Body of pancreas (tissue), 4 donors: ENCODE measurements around the gene NSL1. TPM values are rescaled to one million over a fixed set of nuclear protein-coding genes. Genes with fewer than 3 reads are reported as not detected.

Experiments
- ATAC-seq: fragments of 150-250 bp; one replicate; pipeline ENCODE4 v1.9.1; 2016
- DNase-seq, 4 donors: peaks; one replicate each; pipeline ENCODE4 v3.0.0-alpha.2; 2019
- H3K27ac ChIP-seq, 4 donors: fragments of 200-600 bp; sonication (generic); 1 replicate in 3 of 4; 2 replicates in 1 of 4; pipeline versions ENCODE4 v1.5.1 to v1.6.1; 2016 to 2019; ENCODE audit warnings: mild to moderate bottlenecking in 1 of 4, mixed read lengths in 1 of 4, moderate library complexity in 1 of 4
- H3K27me3 ChIP-seq, 2 donors: fragments of 200-600 bp; sonication (generic); one replicate each; pipeline ENCODE4 v1.6.0; 2016; ENCODE audit warnings: mild to moderate bottlenecking in 1 of 2
- H3K36me3 ChIP-seq, 2 donors: fragments of 200-600 bp; sonication (generic); replicated peaks in 1 of 2; 2 replicates each; pipeline ENCODE4 v1.5.1; 2016; ENCODE audit warnings: low read depth in 2 of 2; ENCODE audit not compliant: insufficient read depth in 1 of 2
- H3K4me1 ChIP-seq: fragments of 200-600 bp; sonication (generic); one replicate; pipeline ENCODE4 v1.6.0; 2016
- H3K4me3 ChIP-seq, 2 donors: fragments of 200-600 bp; sonication (generic); 1 replicate in 1 of 2; 2 replicates in 1 of 2; pipeline ENCODE4 v1.5.1; 2016 to 2019
- H3K9me3 ChIP-seq, 3 donors: fragments of 200-600 bp; sonication (generic); 1 replicate in 2 of 3; 2 replicates in 1 of 3; pipeline ENCODE4 v1.5.1; 2016
- POLR2A ChIP-seq, 3 donors: fragments of 450-650 bp; IDR thresholded peaks; one replicate each; pipeline ENCODE4 v1.6.1; 2016; ENCODE audit warnings: antibody characterized with exemption in 3 of 3, mild to moderate bottlenecking in 2 of 3
- WGBS, 2 donors: methylation state at CpG; one replicate each; pipeline ENCODE4 v1.1.5; 2017; 5-methylcytosine and 5-hydroxymethylcytosine counted together
- intact Hi-C: fragments of 100-400 bp; cut with DNase I; formaldehyde crosslinking; loops from one replicate; pipeline ENCODE4 v1.15.1; 2023
- total RNA-seq, 2 donors: library from RNA; depleted of rRNA; stranded (reverse); fragments of >200 nt; gene quantifications; one replicate each; pipeline ENCODE4 v1.1.0, GENCODE V29; 2016
- TF ChIP-seq, protein P1 (sequence below), 7 experiments: fragments of 450-650 bp in 4 of 7; fragments of 200-600 bp in 3 of 7; sonication (generic) in 3 of 7; IDR thresholded peaks; one replicate each; pipeline ENCODE4 v1.5.1; 2016 to 2019; ENCODE audit warnings: antibody characterized with exemption in 7 of 7

NSL1 gene
- total RNA-seq, 2 donors from 2014 or later: 13.8 to 35.8 TPM

DNA sequence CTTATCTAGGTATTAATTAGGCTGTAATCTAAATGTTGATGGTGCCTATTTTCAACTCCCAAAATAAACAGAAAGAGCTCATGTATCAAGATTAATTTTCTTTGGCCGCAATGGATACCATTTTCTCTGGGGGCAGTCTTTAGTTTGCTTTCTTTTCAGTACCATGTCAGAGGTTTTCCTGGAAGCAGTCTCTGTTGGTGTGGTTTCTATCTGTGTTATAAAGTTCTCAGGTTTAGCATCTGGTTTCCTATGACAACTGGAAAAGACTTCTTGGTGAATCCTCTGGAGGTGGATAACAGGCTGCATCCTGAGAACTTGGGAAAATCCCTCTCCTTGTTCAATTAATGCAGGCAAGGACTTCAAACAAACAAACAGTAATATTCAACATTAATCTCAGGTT, 53.2 kb downstream of the NSL1 start:
- intact Hi-C loops: no loop called here
- TF ChIP-seq, protein P1, sequence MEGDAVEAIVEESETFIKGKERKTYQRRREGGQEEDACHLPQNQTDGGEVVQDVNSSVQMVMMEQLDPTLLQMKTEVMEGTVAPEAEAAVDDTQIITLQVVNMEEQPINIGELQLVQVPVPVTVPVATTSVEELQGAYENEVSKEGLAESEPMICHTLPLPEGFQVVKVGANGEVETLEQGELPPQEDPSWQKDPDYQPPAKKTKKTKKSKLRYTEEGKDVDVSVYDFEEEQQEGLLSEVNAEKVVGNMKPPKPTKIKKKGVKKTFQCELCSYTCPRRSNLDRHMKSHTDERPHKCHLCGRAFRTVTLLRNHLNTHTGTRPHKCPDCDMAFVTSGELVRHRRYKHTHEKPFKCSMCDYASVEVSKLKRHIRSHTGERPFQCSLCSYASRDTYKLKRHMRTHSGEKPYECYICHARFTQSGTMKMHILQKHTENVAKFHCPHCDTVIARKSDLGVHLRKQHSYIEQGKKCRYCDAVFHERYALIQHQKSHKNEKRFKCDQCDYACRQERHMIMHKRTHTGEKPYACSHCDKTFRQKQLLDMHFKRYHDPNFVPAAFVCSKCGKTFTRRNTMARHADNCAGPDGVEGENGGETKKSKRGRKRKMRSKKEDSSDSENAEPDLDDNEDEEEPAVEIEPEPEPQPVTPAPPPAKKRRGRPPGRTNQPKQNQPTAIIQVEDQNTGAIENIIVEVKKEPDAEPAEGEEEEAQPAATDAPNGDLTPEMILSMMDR (IDR thresholded peaks at IDR 0.05): no peak
- TF ChIP-seq POLR2A (IDR thresholded peaks at IDR 0.05): no peak
- Histone ChIP-seq H3K4me3 (no peak overlapping the region), H3K36me3 (no peaks in the 10 kb centered on the region), H3K4me1 (no peaks in the 10 kb centered on the region), H3K27me3 (no peaks in the 10 kb centered on the region), H3K27ac (no peak overlapping the region), H3K9me3 (peaks cover 0 to 3% (median 0%) of the 10 kb centered on the region in 3 donors)
- DNase-seq: no peak
- ATAC-seq: no peak
- 87 to 92% methylated on average over 1 of the region's 1 CpG for WGBS, 2 donors

DNA sequence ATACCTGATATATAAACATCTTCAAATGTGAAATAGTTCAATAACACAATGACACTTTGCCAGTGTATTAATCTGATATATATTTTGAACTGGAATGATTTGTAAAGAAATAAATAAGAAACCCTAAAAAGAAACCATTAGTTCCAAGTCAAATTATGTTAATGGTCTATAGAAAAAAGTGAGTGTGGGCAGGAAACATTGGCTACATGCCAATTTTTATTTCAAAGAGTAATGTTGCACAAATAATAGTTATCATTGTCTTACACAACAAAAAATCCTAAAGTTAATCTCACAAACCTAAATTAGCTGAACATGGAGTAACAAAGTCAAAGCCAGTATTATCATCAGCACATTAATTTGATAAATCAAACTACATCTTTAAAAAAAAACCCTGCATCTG, 54.0 kb downstream of the NSL1 start:
- ATAC-seq (no peak), DNase-seq (no peak)
- Histone ChIP-seq H3K36me3 (no peaks in the 10 kb centered on the region), H3K4me3 (no peak overlapping the region), H3K27ac (no peak overlapping the region), H3K9me3 (peaks cover 0 to 3% (median 0%) of the 10 kb centered on the region in 3 donors), H3K4me1 (no peaks in the 10 kb centered on the region), H3K27me3 (no peaks in the 10 kb centered on the region)
- intact Hi-C loops: no loop called here
- TF ChIP-seq, protein P1 (IDR thresholded peaks at IDR 0.05): no peak
- TF ChIP-seq POLR2A (IDR thresholded peaks at IDR 0.05): no peak

DNA sequence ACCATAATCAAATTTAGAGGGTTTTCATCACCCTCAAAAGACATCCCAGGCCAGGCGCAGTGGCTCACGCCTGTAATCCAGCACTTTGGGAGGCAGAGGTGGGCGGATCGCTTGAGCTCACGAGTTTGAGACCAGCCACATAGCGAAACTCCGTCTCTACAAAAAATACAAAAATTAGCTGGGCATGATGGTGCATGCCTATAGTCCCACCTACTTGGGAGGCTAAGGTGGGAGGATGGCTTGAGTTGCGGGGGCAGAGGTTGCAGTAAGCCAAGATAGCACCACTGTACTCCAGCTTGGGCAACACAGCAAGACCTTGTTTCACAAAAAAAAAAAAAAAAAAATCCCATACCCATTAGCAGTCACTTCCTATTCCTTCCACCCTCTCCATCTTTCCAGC, 58.5 kb downstream of the NSL1 start:
- WGBS, 2 donors: 96 to 100% methylated on average over 8 of the region's 8 CpGs
- Histone ChIP-seq H3K9me3 (no peaks in the 10 kb centered on the region), H3K4me1 (no peaks in the 10 kb centered on the region), H3K4me3 (no peak overlapping the region), H3K27me3 (no peaks in the 10 kb centered on the region), H3K27ac (no peak overlapping the region), H3K36me3 (no peaks in the 10 kb centered on the region)
- ATAC-seq: no peak
- TF ChIP-seq POLR2A (IDR thresholded peaks at IDR 0.05): no peak
- TF ChIP-seq, protein P1 (IDR thresholded peaks at IDR 0.05): no peak
- intact Hi-C loops: no loop called here
- no peak for DNase-seq

DNA sequence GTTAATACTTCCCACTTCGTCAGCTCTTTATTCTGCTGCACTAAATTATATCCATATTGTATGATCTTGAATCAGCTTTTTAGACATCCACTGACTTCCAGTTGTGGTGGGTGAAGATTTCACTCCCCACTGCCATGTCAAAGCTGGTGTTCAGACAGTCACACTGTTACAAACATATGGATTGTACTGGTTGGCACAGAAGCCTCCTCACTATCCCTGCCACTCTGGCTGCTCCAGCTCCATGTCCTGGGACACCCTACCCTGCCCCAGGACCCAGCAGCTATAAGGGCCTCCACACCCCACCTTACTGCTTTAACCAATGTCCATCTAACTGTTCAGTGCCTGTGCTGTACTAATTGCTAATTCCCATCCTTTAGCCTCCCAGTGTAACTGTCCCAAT, 59.9 kb downstream of the NSL1 start:
- whole genome bisulfite sequencing, 2 donors: 86 to 94% methylated on average over 1 of the region's 1 CpG
- intact Hi-C loops: no loop called here
- Histone ChIP-seq H3K4me3 (no peak overlapping the region), H3K36me3 (no peaks in the 10 kb centered on the region), H3K9me3 (no peaks in the 10 kb centered on the region), H3K27ac (no peak overlapping the region), H3K27me3 (no peaks in the 10 kb centered on the region), H3K4me1 (no peaks in the 10 kb centered on the region)
- ATAC-seq (no peak), DNase-seq (no peak)
- TF ChIP-seq, protein P1 (IDR thresholded peaks at IDR 0.05): no peak

DNA sequence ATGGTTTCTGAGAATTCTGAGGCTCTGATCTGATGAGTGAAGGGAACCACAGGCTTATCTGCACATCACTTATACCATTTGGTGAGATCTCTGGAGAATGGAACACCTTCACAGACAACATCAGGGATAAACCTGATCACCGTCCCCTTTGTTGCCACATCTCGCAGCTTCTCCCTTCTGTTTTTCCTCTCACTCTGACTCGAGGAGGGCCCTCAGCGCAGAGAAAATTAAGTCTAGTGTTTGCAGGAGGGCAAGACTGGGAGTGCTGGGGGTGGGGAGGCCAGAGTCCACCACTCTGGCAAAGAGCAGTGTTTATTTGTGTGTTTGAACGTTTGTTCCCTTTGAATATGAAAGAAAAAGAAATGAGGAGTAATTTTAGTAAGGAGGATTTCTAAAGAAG, 63.0 kb downstream of the NSL1 start:
- intact Hi-C loops: no loop called here
- no peak for TF ChIP-seq POLR2A (IDR thresholded peaks at IDR 0.05)
- TF ChIP-seq, protein P1 (IDR thresholded peaks at IDR 0.05): no peak
- 70 to 73% methylated on average over 5 of the region's 5 CpGs for WGBS, 2 donors
- ATAC-seq: no peak
- Histone ChIP-seq H3K27me3 (no peaks in the 10 kb centered on the region), H3K4me1 (no peaks in the 10 kb centered on the region), H3K4me3 (no peak overlapping the region), H3K9me3 (no peaks in the 10 kb centered on the region), H3K36me3 (no peaks in the 10 kb centered on the region), H3K27ac (no peak overlapping the region)
- no peak for DNase-seq
